Measurements from ENCODE around the gene DNAJC15.

DNAJC15 gene

DNA sequence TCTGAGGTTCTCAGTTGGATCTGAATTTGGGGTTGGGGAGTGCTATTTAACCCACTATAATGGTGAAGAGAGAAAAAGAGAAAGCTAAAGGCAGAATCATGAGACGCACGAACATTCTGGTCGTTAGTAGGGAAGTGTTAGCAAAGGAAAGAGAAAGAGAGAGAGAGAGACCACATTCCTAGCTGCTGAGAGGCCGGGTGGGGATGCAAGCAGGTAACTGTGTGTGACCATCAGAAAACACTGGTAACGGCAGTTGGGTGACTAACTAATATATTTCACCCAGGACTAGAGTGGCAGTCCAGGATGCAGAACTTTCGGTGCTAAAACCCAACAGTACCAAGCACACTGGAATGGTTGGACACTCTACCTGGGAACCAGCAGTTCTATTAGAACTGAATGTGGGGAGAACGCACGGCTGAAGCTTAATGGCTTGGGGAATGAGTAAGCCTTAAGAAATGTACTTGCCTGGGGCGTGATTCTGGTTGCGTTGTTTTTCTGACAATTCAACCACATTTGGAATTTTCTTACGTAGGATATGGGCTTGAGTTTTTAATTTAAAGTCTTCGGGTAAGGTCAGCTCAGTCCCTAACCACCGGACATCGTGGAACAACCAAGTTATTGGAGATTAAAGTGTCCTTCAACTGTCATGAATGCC is 130.2 kb downstream of the DNAJC15 start:
- FAIRE-seq (no peak), DNase-seq (ENCODE audit: low spot score) (no peak)

DNA sequence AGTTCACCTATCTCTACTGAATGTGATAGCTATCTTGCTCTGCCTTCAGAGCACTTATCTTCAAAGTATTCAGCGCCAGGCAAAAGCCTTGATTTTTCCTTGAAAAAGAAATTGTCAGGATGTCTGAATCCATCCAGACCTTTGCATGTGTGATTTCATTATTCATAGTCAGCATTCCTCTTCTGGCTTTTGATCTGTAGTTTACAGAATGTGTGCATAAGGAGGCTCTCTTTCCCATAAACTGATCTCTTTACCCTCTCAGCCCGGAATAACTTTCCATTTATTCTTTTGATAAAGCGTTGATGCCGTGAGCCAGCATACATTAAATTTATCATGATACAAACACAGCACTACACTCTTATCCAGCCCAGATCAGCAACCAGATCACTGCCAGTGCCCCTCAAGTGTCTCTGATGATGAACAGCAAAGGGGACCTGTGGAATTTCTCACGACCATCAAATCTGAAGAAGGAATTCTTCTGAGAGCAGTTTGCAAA is 130.8 kb downstream of the DNAJC15 start:
- FAIRE-seq (no peak), DNase-seq (ENCODE audit: low spot score) (no peak)

DNA sequence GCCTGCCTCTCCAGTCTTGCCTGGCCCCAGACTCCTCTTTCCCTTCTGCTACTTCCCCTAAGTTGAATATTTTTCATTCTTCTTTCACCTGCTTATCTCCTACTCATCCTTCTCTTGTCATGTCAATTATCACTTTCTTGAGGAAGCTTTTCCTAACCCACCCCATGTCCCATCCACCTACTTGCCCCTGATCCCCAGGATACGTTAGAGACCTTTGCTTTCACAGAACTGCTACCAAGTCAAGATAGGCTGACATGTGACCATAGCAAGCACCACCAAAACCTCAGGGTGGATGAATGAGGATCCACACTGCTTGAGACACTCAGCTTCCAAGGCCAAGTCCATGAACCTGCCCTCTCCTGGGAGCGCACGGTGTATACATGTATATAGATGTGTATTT is 131.5 kb downstream of the DNAJC15 start:
- DNase-seq (ENCODE audit: low spot score): no peak
- no peak for FAIRE-seq

DNA sequence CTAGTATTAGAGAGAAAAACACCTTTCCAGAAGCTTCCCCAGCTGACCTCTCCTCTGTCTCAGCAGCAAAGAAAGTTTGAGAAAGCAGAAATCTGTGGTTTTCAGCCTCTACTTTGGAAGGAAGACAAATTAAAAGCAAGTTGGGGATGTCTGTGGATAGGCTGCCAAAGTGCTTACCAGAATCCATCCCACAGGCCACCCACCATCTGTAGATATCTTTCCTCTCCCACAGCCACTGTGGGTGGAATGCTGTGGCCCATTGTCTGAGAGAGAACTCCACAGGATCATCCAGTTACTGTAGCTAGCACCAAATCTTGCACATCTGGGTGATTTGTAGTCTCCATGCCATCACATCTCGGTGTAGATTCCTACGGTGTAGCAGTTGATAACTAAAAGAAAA is 133.5 kb downstream of the DNAJC15 start:
- no peak for FAIRE-seq

DNA sequence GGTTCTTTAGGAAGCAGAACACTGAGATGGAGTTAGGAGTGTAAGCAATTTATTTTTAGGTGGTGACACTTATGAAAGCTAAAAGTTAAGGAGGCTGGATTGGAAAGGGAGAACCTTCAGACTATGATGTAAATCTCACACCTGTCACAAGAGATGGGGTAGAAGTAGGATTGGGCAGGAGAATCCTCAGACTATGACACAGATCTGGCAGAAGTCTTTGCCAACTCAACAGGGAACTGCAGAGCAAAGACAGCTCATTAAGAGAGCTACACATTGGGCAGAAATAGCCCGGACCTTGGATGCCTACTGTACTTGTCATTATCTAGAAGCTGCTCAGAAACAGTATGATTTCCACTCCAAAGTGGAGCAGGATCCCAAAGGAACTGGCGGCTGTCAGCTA is 134.4 kb downstream of the DNAJC15 start:
- FAIRE-seq (no peak), DNase-seq (ENCODE audit: low spot score) (no peak)

More for the DNA sequence above, 133.5 kb downstream of the DNAJC15 start:
- no peak for DNase-seq (ENCODE audit: low spot score)

DNA sequence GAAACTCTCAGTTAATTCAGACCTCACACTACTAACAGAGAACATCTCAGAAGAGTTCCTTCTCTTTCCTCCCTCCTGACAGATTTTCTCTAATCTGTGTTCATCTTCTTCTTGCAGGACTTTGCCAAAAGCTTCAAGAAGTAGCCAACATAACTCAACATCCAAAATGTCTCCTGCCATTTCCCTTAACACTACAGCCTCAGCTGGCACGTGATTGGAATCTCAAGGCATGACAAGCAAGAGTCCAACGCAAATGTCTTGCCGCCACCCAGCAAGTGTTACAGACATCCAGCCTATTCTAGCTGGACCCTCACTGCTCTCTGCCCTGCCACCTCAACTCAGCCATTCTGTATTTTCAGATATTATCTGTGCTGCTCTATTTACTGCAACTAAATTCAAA is 135.1 kb downstream of the DNAJC15 start:
- FAIRE-seq (no peak), DNase-seq (ENCODE audit: low spot score) (no peak)

DNA sequence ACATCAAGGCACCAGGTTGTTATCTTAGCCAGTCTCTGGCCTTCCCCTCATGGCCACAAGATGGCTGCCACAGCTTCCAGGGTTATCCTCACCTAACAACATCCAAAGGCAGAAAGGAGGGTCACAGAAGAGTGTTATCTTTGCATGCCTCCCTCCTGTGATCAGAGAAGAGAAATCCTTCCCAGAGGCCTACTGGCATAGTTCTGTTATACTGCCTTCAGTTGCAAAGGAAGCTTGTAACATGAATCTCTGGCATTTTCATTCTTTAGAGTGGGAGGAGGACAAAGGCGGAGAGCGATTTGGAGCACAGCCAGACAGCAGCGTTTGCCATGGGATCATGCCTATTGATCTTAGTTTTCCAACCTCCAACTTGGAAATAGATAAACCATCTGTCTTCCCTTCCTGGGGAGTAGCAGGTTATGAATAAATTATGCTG is 135.7 kb downstream of the DNAJC15 start:
- FAIRE-seq: no peak
- DNase-seq (ENCODE audit: low spot score): no peak

Measured in RCC 7860 (cell line).